ENCODE results near the gene DMRT3. TPM values are rescaled to one million over a fixed set of nuclear protein-coding genes. Genes with fewer than 3 reads are reported as not detected.

DMRT3 gene
- total RNA-seq, 1 donor from 2014 or later, result not detected

GRCh38 chr9:971901-972500, 4.5 kb upstream of the DMRT3 start:
- Histone ChIP-seq H3K36me3 (ENCODE audit: insufficient read depth, low read length) (no peaks in the 10 kb centered on the region), H3K4me1 (ENCODE audit: insufficient read depth, low read length) (no peaks in the 10 kb centered on the region), H3K4me3 (ENCODE audit: insufficient read depth, low read depth, low read length) (no peak overlapping the region), H3K4me2 (ENCODE audit: low read length) (peak overlapping the region; percentile 44), H3K79me2 (ENCODE audit: insufficient read depth, low read length) (no peaks in the 10 kb centered on the region), H3K9ac (ENCODE audit: low read length) (no peak overlapping the region), H3K27me3 (ENCODE audit: insufficient read depth, low read length) (peaks cover 87% of the 10 kb centered on the region), H4K20me1 (ENCODE audit: insufficient read depth, low read length) (no peaks in the 10 kb centered on the region), H3K9me3 (ENCODE audit: insufficient read depth, low read depth, low read length) (peaks cover 3% of the 10 kb centered on the region), H2AFZ (ENCODE audit: low read depth, low read length) (no peak overlapping the region), H3K27ac (ENCODE audit: low read depth, low read length) (no peak overlapping the region)
- no peak for TF ChIP-seq CTCF (IDR thresholded peaks at IDR 0.05; ENCODE audit: insufficient read depth, low read depth, low read length)
- TF ChIP-seq EZH2 (IDR thresholded peaks at IDR 0.05; ENCODE audit: insufficient read depth, low read length), result no peak
- H3K27ac Mint-ChIP-seq (ENCODE audit: unreplicated experiment), result no peak overlapping the region
- H3K9me3 Mint-ChIP-seq (ENCODE audit: unreplicated experiment), result peaks cover 15% of the 10 kb centered on the region
- DNase-seq (ENCODE audit: low read depth) (no peak), FAIRE-seq (no peak)
- H3K27me3 Mint-ChIP-seq (ENCODE audit: low read depth, unreplicated experiment), result peaks cover 76% of the 10 kb centered on the region
- no peaks in the 10 kb centered on the region for H3K36me3 Mint-ChIP-seq (ENCODE audit: low read depth, unreplicated experiment)
- H3K4me1 Mint-ChIP-seq (ENCODE audit: low read depth, unreplicated experiment), result no peaks in the 10 kb centered on the region
- H3K4me3 Mint-ChIP-seq (ENCODE audit: unreplicated experiment), result no peak overlapping the region

DNA sequence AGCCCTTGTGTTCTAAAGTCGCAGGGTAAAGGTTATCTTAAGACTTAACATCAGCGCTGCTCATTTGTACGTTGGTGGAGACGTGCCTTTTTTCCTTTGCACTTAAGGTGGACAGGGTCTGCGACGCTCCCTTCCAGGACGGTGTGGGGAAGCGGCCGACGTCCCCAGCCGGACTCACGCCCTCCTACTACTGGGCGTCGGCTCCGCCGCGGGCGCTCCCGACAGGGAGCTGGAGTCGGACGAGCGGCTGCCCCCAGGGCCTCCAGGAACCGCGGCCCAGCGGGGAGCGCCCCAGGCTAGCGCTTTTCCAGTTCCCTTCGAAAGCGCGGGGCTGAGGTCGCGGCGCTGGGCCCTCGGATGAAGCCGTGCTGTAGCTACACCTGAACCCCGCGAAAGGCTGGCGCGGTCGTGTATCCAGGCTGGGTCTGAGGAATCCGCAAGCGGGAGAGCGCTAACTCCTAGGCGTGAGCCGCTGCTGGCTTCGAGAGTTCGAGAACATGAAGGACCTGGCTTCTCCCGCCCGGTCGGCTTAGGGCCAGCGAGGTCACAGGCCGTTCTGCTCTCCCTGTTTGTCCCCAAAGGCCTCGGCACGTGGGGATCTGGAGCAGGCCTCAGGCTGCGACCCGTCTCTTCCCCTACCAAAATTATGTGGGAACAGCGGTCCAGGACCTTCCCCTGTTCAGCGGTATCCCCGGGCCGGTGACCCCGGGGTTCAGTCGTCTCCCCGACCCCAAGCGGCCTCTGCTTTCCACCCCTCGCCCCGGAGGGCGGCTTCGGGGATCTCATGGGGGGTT, 3.8 kb upstream of the DMRT3 start:
- no peaks in the 10 kb centered on the region for H3K4me1 ChIP-seq (ENCODE audit: insufficient read depth, low read length)
- DNase-seq (ENCODE audit: low read depth) (no peak), FAIRE-seq (no peak)
- H3K79me2 ChIP-seq (ENCODE audit: insufficient read depth, low read length), result no peaks in the 10 kb centered on the region
- peak overlapping the region; percentile 44 for H3K4me2 ChIP-seq (ENCODE audit: low read length)
- no peak overlapping the region for H3K4me3 Mint-ChIP-seq (ENCODE audit: unreplicated experiment)
- H3K27ac Mint-ChIP-seq (ENCODE audit: unreplicated experiment), result no peak overlapping the region
- H3K27ac ChIP-seq (ENCODE audit: low read depth, low read length), result no peak overlapping the region
- peaks cover 3% of the 10 kb centered on the region for H3K9me3 ChIP-seq (ENCODE audit: insufficient read depth, low read depth, low read length)
- H3K4me3 ChIP-seq (ENCODE audit: insufficient read depth, low read depth, low read length), result no peak overlapping the region
- peaks cover 73% of the 10 kb centered on the region for H3K27me3 Mint-ChIP-seq (ENCODE audit: low read depth, unreplicated experiment)
- H3K9ac ChIP-seq (ENCODE audit: low read length), result no peak overlapping the region
- H3K9me3 Mint-ChIP-seq (ENCODE audit: unreplicated experiment), result peaks cover 15% of the 10 kb centered on the region
- H3K27me3 ChIP-seq (ENCODE audit: insufficient read depth, low read length), result peaks cover 86% of the 10 kb centered on the region
- no peaks in the 10 kb centered on the region for H4K20me1 ChIP-seq (ENCODE audit: insufficient read depth, low read length)
- TF ChIP-seq EZH2 (IDR thresholded peaks at IDR 0.05; ENCODE audit: insufficient read depth, low read length) (no peak), CTCF (IDR thresholded peaks at IDR 0.05; ENCODE audit: insufficient read depth, low read depth, low read length) (no peak)
- H2AFZ ChIP-seq (ENCODE audit: low read depth, low read length), result no peak overlapping the region
- no peaks in the 10 kb centered on the region for H3K36me3 ChIP-seq (ENCODE audit: insufficient read depth, low read length)
- H3K4me1 Mint-ChIP-seq (ENCODE audit: low read depth, unreplicated experiment), result no peaks in the 10 kb centered on the region
- H3K36me3 Mint-ChIP-seq (ENCODE audit: low read depth, unreplicated experiment), result no peaks in the 10 kb centered on the region
